ENCODE data around the gene SPRED1.

DNA sequence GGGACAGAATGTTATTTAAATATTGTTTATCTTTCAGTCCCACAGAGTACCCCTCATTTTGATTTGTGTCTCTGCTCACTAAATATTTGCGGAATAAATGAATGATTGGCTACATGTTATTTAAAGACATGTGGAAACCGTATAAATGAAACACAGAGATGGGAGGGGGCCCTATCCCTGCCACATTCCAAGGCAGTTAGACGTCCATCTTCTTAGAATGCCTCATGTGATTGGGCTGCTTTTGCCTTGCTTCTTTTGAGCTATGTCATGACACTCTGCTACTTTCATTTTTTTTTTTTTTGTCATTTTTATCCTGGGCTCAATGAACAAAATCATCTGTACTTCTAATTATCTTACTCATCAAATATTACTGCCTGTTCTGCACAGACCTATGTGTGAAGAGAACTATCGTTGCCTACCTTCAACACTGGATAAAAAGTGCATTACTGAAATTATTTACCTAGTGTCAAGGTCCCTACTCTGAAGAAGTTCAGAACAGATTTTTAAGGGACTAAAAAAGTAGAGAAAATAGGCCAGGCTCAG lies 117.4 kb downstream of the SPRED1 start:
- no peak for TF ChIP-seq RAD21 (IDR thresholded peaks at IDR 0.05; ENCODE audit: low read length)
- TF ChIP-seq CTCF (conservative IDR thresholded peaks at IDR 0.05; ENCODE audit: low read depth, low read length), result no peak
- TF ChIP-seq POLR2A (IDR thresholded peaks at IDR 0.05; ENCODE audit: low read depth, low read length), result no peak
- no peak for TF ChIP-seq SMC3 (IDR thresholded peaks at IDR 0.05; ENCODE audit: low read depth, low read length)
- TF ChIP-seq USF2 (IDR thresholded peaks at IDR 0.05; ENCODE audit: low read depth, low read length), result no peak
- TF ChIP-seq CHD1 (IDR thresholded peaks at IDR 0.05; ENCODE audit: low read depth, low read length), result no peak
- TF ChIP-seq FOS (IDR thresholded peaks at IDR 0.05; ENCODE audit: low read depth, low read length), result no peak
- no peak for TF ChIP-seq RFX5 (IDR thresholded peaks at IDR 0.05; ENCODE audit: low read depth, low read length)
- TF ChIP-seq MAZ (IDR thresholded peaks at IDR 0.05; ENCODE audit: borderline replicate concordance, low read depth, low read length), result no peak
- TF ChIP-seq CEBPB (IDR thresholded peaks at IDR 0.05; ENCODE audit: low read depth, low read length), result no peak
- no peak for TF ChIP-seq MXI1 (IDR thresholded peaks at IDR 0.05; ENCODE audit: borderline replicate concordance, low read depth, low read length)
